Panc1 (cell line): ENCODE data around the gene WDR75. TPM values are rescaled to one million over a fixed set of nuclear protein-coding genes. Genes with fewer than 3 reads are reported as not detected.

Experiments
- ATAC-seq: fragments of 200-7000 bp; cut with Tn5 transposase; 2 replicates; pipeline ENCODE4 v1.9.1; 2020; ENCODE audit warnings: mild to moderate bottlenecking, moderate library complexity
- BruUV-seq: library from RNA; stranded (reverse); fragments of 400-500 nt; replicated peaks from 2 replicates; lab custom pipeline; 2021; lab: Mats Ljungman, UMichigan
- CTCF ChIA-PET: fragments of 300-600 bp; sonication (Branson Sonifier 250); formaldehyde crosslinking; loops from one replicate; lab custom pipeline; 2022; ENCODE audit warnings: antibody characterized with exemption; lab: Charles Lee
- POLR2A ChIA-PET: fragments of 300-600 bp; sonication (Branson Sonifier 250); formaldehyde crosslinking; loops from one replicate; lab custom pipeline; 2022; ENCODE audit warnings: antibody characterized with exemption; lab: Charles Lee
- DNase-seq: peaks from one replicate; pipeline ENCODE4 v3.0.0-alpha.2; 2010; ENCODE audit warnings: low read depth, low spot score
- H3K27ac ChIP-seq: 2 replicates; pipeline ENCODE4 v1.5.1; 2011; ENCODE audit warnings: mild to moderate bottlenecking, low read length, inconsistent platforms
- H3K27me3 ChIP-seq: fragments of 200-500 bp; sonication (Bioruptor generic); 2 replicates; pipeline ENCODE4 v1.6.0; 2014; ENCODE audit warnings: low read length, inconsistent platforms; ENCODE audit not compliant: control insufficient read depth, insufficient read depth
- H3K36me3 ChIP-seq: fragments of 200-500 bp; sonication (Bioruptor generic); 2 replicates; pipeline ENCODE4 v1.5.1; 2014; ENCODE audit warnings: inconsistent platforms, mild to moderate bottlenecking, low read length, moderate library complexity; ENCODE audit not compliant: control insufficient read depth, insufficient read depth
- H3K4me1 ChIP-seq: 2 replicates; pipeline ENCODE4 v1.5.1; 2011; ENCODE audit warnings: inconsistent platforms, mild to moderate bottlenecking, low read length, moderate library complexity; ENCODE audit not compliant: control insufficient read depth, insufficient read depth
- H3K4me3 ChIP-seq, 2 experiments: 2 replicates each; pipeline ENCODE4 v1.5.1; 2011 to 2012; ENCODE audit warnings: low read depth in 2 of 2, low read length in 2 of 2, mild to moderate bottlenecking in 2 of 2, inconsistent platforms in 1 of 2, moderate library complexity in 1 of 2
- H3K9me3 ChIP-seq: fragments of 200-500 bp; sonication (Bioruptor generic); 2 replicates; pipeline ENCODE4 v1.5.1; 2014; ENCODE audit warnings: low read depth, mild to moderate bottlenecking, inconsistent platforms, low read length, moderate library complexity; ENCODE audit not compliant: control insufficient read depth, insufficient read depth
- POLR2AphosphoS5 ChIP-seq: IDR thresholded peaks from 2 replicates; pipeline ENCODE4 v1.6.1; 2012; ENCODE audit warnings: mild to moderate bottlenecking, low read depth, low read length, moderate library complexity
- SIN3A ChIP-seq: IDR thresholded peaks from 2 replicates; pipeline ENCODE4 v1.6.1; 2012; ENCODE audit warnings: low read depth, mild to moderate bottlenecking, low read length, moderate library complexity, borderline replicate concordance; ENCODE audit not compliant: insufficient read depth
- TCF7L2 ChIP-seq: IDR thresholded peaks from 2 replicates; pipeline ENCODE4 v1.6.1; 2011; ENCODE audit warnings: mild to moderate bottlenecking, low read depth, low read length, inconsistent platforms
- in situ Hi-C: cut with HindIII; loops from 2 replicates; pipeline ENCODE4 v1.10.0; 2016; ENCODE audit warnings: low sequenced_read_pairs, low pct_unique_long_range_greater_than_20kb
- intact Hi-C: fragments of 100-400 bp; cut with micrococcal nuclease; formaldehyde crosslinking; loops from one replicate; pipeline ENCODE4 v1.10.0; 2022; ENCODE audit not compliant: unreplicated experiment
- total RNA-seq: library from RNA; stranded (reverse); gene quantifications from one replicate; pipeline ENCODE4 v1.2.1, GENCODE V29; 2021; ENCODE audit not compliant: unreplicated experiment
- TF ChIP-seq, protein P1 (sequence below): fragments of 450-650 bp; IDR thresholded peaks from 2 replicates; pipeline ENCODE4 v1.5.1; 2017; ENCODE audit warnings: mild to moderate bottlenecking
- TF ChIP-seq, protein P2 (sequence below), 2 experiments: IDR thresholded peaks; 2 replicates each; pipeline ENCODE4 v1.6.1; 2011 to 2012; ENCODE audit warnings: low read depth in 2 of 2, control low read depth in 1 of 2, low read length in 1 of 2, mild to moderate bottlenecking in 1 of 2, moderate library complexity in 1 of 2; ENCODE audit not compliant: insufficient read depth in 1 of 2

WDR75 gene
- total RNA-seq, 1 experiment from 2014 or later = 58.3 TPM

DNA sequence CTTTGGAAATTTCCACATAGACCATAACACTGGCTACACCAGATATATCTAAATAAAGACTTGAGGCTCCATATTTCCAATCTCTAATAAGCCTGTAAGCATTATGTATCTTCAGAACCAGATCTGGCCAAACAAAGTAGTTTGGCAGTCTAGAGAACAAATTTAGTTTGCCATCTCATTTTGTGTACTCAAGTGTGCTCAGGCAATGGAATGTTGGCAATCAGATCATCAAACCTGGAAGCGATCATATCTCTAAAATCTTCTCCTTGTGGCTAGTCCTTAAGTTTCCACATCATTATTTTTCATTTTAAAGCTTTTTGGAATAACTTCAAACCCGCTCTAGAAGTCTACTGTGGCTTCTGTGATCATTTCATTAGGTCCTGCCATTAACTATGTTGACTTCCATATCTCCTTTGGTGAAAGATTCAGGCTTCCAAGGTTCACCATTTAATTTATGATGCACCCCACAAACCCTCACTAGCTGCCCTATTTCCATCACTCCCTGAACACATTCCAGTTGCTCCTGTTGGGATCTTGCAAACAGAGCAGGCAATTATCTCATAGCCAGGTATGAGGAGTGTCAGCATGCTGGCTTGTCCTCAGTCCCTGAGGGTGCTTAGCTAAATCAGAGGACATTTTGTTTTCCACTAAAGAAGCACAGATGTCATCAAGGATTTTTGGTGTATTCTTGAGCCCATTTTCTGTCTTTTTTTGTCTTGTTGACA is 46.2 kb downstream of the WDR75 start:
- H3K27ac ChIP-seq = no peak overlapping the region
- DNase-seq (no peak), ATAC-seq (no peak)
- intact Hi-C loops (no loop called here), in situ Hi-C loops (no loop called here)
- no peaks in the 10 kb centered on the region for H3K9me3 ChIP-seq
- H3K36me3 ChIP-seq = no peaks in the 10 kb centered on the region
- no peak overlapping the region for H3K4me3 ChIP-seq
- ChIA-PET CTCF (no interaction called here), POLR2A (no interaction called here)
- BruUV-seq = no TSS peak
- no peaks in the 10 kb centered on the region for H3K4me1 ChIP-seq
- peaks cover 2% of the 10 kb centered on the region; the same call in 1 of the 2 replicates for H3K27me3 ChIP-seq
- TF ChIP-seq TCF7L2 = no peak
- TF ChIP-seq, protein P1, sequence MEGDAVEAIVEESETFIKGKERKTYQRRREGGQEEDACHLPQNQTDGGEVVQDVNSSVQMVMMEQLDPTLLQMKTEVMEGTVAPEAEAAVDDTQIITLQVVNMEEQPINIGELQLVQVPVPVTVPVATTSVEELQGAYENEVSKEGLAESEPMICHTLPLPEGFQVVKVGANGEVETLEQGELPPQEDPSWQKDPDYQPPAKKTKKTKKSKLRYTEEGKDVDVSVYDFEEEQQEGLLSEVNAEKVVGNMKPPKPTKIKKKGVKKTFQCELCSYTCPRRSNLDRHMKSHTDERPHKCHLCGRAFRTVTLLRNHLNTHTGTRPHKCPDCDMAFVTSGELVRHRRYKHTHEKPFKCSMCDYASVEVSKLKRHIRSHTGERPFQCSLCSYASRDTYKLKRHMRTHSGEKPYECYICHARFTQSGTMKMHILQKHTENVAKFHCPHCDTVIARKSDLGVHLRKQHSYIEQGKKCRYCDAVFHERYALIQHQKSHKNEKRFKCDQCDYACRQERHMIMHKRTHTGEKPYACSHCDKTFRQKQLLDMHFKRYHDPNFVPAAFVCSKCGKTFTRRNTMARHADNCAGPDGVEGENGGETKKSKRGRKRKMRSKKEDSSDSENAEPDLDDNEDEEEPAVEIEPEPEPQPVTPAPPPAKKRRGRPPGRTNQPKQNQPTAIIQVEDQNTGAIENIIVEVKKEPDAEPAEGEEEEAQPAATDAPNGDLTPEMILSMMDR = no peak
- TF ChIP-seq, protein P2, sequence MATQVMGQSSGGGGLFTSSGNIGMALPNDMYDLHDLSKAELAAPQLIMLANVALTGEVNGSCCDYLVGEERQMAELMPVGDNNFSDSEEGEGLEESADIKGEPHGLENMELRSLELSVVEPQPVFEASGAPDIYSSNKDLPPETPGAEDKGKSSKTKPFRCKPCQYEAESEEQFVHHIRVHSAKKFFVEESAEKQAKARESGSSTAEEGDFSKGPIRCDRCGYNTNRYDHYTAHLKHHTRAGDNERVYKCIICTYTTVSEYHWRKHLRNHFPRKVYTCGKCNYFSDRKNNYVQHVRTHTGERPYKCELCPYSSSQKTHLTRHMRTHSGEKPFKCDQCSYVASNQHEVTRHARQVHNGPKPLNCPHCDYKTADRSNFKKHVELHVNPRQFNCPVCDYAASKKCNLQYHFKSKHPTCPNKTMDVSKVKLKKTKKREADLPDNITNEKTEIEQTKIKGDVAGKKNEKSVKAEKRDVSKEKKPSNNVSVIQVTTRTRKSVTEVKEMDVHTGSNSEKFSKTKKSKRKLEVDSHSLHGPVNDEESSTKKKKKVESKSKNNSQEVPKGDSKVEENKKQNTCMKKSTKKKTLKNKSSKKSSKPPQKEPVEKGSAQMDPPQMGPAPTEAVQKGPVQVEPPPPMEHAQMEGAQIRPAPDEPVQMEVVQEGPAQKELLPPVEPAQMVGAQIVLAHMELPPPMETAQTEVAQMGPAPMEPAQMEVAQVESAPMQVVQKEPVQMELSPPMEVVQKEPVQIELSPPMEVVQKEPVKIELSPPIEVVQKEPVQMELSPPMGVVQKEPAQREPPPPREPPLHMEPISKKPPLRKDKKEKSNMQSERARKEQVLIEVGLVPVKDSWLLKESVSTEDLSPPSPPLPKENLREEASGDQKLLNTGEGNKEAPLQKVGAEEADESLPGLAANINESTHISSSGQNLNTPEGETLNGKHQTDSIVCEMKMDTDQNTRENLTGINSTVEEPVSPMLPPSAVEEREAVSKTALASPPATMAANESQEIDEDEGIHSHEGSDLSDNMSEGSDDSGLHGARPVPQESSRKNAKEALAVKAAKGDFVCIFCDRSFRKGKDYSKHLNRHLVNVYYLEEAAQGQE (IDR thresholded peaks at IDR 0.05; ENCODE audit: insufficient read depth in 1 of 2, low read depth in 2 of 2, low read length in 1 of 2) = no peak
- TF ChIP-seq POLR2AphosphoS5 = no peak
- TF ChIP-seq SIN3A = no peak

DNA sequence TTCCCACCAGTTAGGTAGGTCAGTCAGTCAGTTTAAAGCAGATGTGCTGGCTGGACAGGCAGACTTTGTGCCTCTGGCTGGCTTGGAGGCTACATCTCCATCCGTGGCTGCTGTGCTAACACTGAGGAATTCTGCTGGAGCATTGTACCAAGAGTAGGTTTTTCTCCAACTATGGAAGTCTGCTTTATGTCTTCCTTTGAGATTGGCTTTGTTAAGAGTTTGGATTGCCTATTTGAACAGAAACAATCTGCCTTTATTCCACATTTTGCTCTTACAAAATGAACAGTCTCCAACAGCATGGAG is 46.7 kb downstream of the WDR75 start:
- ChIA-PET POLR2A (no interaction called here), CTCF (no interaction called here)
- BruUV-seq = no TSS peak
- in situ Hi-C loops (no loop called here), intact Hi-C loops (no loop called here)
- no peak for ATAC-seq
- no peak for DNase-seq
- TF ChIP-seq, protein P1 = no peak
- TF ChIP-seq, protein P2 (IDR thresholded peaks at IDR 0.05; ENCODE audit: insufficient read depth in 1 of 2, low read depth in 2 of 2, low read length in 1 of 2) = no peak
- TF ChIP-seq SIN3A (no peak), POLR2AphosphoS5 (no peak), TCF7L2 (no peak)
- no peak overlapping the region for H3K4me3 ChIP-seq
- H3K27me3 ChIP-seq = peaks cover 2% of the 10 kb centered on the region; the same call in 1 of the 2 replicates
- H3K27ac ChIP-seq = no peak overlapping the region
- no peaks in the 10 kb centered on the region for H3K9me3 ChIP-seq
- H3K4me1 ChIP-seq = no peaks in the 10 kb centered on the region
- H3K36me3 ChIP-seq = no peaks in the 10 kb centered on the region
